Mucosa of descending colon (tissue), 3 donors: ENCODE results near the gene PDZRN3. TPM values are rescaled to one million over a fixed set of nuclear protein-coding genes. Genes with fewer than 3 reads are reported as not detected.

Source experiments
- ATAC-seq: fragments of 200-7000 bp; cut with Tn5 transposase; one replicate; pipeline ENCODE4 v1.9.1; 2020; ENCODE audit warnings: mild to moderate bottlenecking, moderate library complexity
- DNase-seq, 3 donors: peaks; one replicate each; pipeline ENCODE4 v3.0.0-alpha.2; 2020
- H3K36me3 ChIP-seq: fragments of 200-600 bp; one replicate; pipeline ENCODE4 v1.8.0; 2021; ENCODE audit warnings: low read depth, mild to moderate bottlenecking
- H3K4me1 ChIP-seq: fragments of 200-600 bp; one replicate; pipeline ENCODE4 v1.8.0; 2021; ENCODE audit warnings: low read depth, mild to moderate bottlenecking
- H3K4me3 ChIP-seq: fragments of 200-600 bp; one replicate; pipeline ENCODE4 v1.8.0; 2021; ENCODE audit warnings: mild to moderate bottlenecking
- H3K9me3 ChIP-seq: fragments of 200-600 bp; one replicate; pipeline ENCODE4 v1.8.0; 2021; ENCODE audit warnings: mild to moderate bottlenecking
- CTCF ChIP-seq: fragments of 200-600 bp; IDR thresholded peaks from one replicate; pipeline ENCODE4 v1.8.0; 2022; ENCODE audit warnings: antibody characterized with exemption, mild to moderate bottlenecking
- intact Hi-C, 2 donors: fragments of 100-400 bp; cut with DNase I in 1 of 2; cut with micrococcal nuclease in 1 of 2; formaldehyde crosslinking; loops; one replicate each; pipeline versions ENCODE4 v1.11.0 to v1.11.1; 2022; cut with DNase I, micrococcal nuclease
- total RNA-seq, 3 donors: library from RNA; stranded (reverse); fragmentation: NEBNext Ultra II Directional in 2 of 3; extraction: Animal tissue kit (Norgen Biotek cat#: 25700) in 2 of 3; gene quantifications; one replicate each; pipeline versions ENCODE4 v1.2.1 to v1.2.4, GENCODE V29; 2021 to 2023
- donor health status: DM: no; HTN: no; CAD: no; lungs with moderate emphysema.
- donor health status: DM: no; HTN: no; CAD: no.
- donor health status: DM: no; HTN: yes; CAD: no.

Gene PDZRN3
- total RNA-seq, 3 donors from 2014 or later: 17.9 to 147 (median 18.5) TPM

DNA sequence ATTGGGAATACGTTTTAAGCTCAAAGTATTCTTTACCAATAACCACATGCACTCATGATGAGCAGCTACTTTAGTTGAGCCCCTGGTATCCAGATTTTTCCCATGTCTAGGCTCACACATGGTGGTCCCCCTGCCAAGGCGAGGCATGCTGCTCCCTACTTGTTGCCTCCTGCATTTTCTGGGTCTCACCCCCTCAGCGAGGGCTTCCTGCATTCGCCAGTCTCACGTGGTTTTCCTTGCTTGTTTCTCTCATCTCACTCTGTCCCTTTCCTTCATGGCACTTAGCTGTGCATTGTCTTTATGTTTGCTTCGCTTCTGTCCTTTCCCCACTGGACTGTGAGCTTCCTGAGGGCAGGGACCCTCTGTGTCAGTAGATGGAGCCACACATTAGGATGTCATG lies 99.2 kb downstream of the PDZRN3 start:
- H3K4me1 ChIP-seq: peaks cover 20% of the 10 kb centered on the region
- no peaks in the 10 kb centered on the region for H3K36me3 ChIP-seq
- intact Hi-C loops: loop anchor here in 1 of 2 donors (10.0 kb wide), 1 partner anchor 79 kb away; no protein-coding TSS in a partner anchor
- ATAC-seq (no peak), DNase-seq (no peak)
- H3K9me3 ChIP-seq: no peaks in the 10 kb centered on the region
- no peak for TF ChIP-seq CTCF
- no peak overlapping the region for H3K4me3 ChIP-seq

DNA sequence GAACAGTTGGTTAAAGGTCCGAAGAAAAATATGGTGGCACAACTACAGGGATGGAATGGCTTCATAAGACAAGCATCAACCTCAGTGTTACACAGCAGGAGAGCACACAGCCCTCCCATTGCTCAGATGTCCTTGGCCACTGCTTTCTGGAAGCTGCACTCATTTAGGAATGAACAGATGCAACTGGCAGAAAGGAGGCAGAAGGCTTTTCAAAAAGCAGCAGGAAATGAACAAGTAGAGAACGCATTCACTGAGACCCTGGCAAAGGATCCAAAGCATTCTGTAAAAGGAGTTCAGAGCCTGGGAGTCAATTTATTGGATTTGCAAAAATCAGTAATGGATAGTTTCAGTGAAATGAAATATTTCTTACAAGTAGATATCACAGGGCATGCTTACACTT lies 101.1 kb downstream of the PDZRN3 start:
- Histone ChIP-seq H3K4me3 (no peak overlapping the region), H3K4me1 (peaks cover 16% of the 10 kb centered on the region), H3K36me3 (no peaks in the 10 kb centered on the region), H3K9me3 (no peaks in the 10 kb centered on the region)
- intact Hi-C loops: loop anchor here in 1 of 2 donors (10.0 kb wide), 1 partner anchor 81 kb away; no protein-coding TSS in a partner anchor
- DNase-seq (no peak), ATAC-seq (no peak)
- TF ChIP-seq CTCF: no peak

DNA sequence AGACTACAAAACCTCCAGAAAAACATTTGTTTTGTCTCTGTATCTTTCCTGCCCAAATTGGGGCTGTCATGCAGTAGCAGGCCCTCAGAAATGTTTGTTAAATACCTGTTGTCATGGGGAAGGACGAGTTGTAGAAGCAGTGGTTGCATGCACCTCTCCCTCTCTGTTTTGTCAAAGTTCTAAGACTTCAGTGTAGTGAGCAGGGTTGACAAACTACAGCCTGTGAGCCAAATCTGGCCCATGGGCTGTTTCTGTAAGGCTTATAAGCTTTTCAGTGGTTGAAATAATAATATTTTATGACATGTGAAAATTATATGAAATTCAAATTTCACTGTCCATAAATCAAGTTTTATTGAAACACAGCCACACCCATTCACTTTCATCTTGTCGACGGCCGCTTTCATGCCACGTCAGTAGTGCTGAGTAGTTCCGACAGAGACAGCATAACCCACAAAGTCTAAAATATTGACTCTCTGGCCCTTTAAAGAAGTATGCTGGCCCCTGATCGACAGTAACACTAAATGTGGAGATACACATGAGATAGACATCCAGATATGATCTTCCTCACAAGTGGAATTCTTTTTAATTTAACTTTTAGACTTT lies 102.9 kb downstream of the PDZRN3 start:
- Histone ChIP-seq H3K9me3 (no peaks in the 10 kb centered on the region), H3K36me3 (no peaks in the 10 kb centered on the region), H3K4me1 (peaks cover 16% of the 10 kb centered on the region), H3K4me3 (no peak overlapping the region)
- DNase-seq: peak; percentile 70 to 83 (median 72)
- no peak for TF ChIP-seq CTCF
- intact Hi-C loops: loop anchor here in 1 of 2 donors (10.0 kb wide), 1 partner anchor 83 kb away; no protein-coding TSS in a partner anchor
- peak; percentile 79 for ATAC-seq

DNA sequence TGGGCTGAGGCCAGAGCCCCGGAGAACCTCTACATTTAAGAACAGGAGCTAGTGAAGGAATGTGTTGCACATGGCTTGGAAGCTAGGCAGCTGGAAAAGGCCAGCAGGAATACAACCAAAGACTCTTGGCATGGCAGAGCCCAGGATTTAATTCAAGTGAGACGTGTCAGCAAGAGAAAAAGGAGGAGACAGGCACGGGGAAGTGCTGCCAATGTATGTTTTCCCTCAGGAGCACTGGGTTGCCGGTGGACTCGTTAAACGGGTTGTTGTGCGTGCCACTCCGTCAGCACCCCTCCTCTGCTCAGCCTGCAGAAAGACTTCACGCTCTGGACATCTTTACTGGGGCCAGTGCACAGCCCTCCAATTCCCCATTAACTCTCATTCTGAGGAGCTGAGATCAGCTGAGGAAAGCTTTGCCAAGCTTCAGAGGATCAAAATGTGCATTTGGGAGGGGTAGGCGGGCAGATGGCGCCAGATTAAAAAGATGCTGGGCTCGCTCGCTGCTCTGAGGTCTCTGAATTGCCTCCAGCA lies 103.7 kb downstream of the PDZRN3 start:
- peak; percentile 76 for ATAC-seq
- TF ChIP-seq CTCF: no peak
- DNase-seq: peak in 2 of 3 donors; percentile 60 to 61
- H3K9me3 ChIP-seq: no peaks in the 10 kb centered on the region
- peaks cover 16% of the 10 kb centered on the region for H3K4me1 ChIP-seq
- intact Hi-C loops: loop anchor here in 1 of 2 donors (10.0 kb wide), 1 partner anchor 84 kb away; no protein-coding TSS in a partner anchor
- no peak overlapping the region for H3K4me3 ChIP-seq
- no peaks in the 10 kb centered on the region for H3K36me3 ChIP-seq

- intact Hi-C loops: loop anchor here in 1 of 2 donors (10.0 kb wide), 1 partner anchor 108 kb away; the partner anchor contains the start of gene PDZRN3
- no peaks in the 10 kb centered on the region for H3K36me3 ChIP-seq
- H3K9me3 ChIP-seq: no peaks in the 10 kb centered on the region
- DNase-seq (peak in 1 of 3 donors; percentile 52), ATAC-seq (peak; percentile 7)
- no peak overlapping the region for H3K4me3 ChIP-seq
- peaks cover 37% of the 10 kb centered on the region for H3K4me1 ChIP-seq
- no peak for TF ChIP-seq CTCF
Observed at GRCh38 chr3:73516631-73517030, 108.1 kb downstream of the PDZRN3 start.
